NT2/D1 (cell line): ENCODE results near the gene CSNK1G1.

Experiments used
- DNase-seq: peaks from one replicate; pipeline ENCODE4 v3.0.0-alpha.2; 2011; ENCODE audit warnings: low read depth, low spot score
- H3K27me3 ChIP-seq: 2 replicates; pipeline ENCODE4 v1.6.0; 2011; ENCODE audit warnings: mild to moderate bottlenecking; ENCODE audit not compliant: insufficient read length, insufficient read depth
- H3K36me3 ChIP-seq: 2 replicates; pipeline ENCODE4 v1.6.1; 2011; ENCODE audit warnings: mild to moderate bottlenecking, low read length, mixed read lengths; ENCODE audit not compliant: insufficient read depth, insufficient read length
- H3K4me1 ChIP-seq: 2 replicates; pipeline ENCODE4 v1.5.1; 2011; ENCODE audit not compliant: insufficient read depth, insufficient read length
- H3K4me3 ChIP-seq: 2 replicates; pipeline ENCODE4 v1.5.1; 2011; ENCODE audit warnings: low read depth; ENCODE audit not compliant: insufficient read length
- H3K9ac ChIP-seq: 2 replicates; pipeline ENCODE4 v1.6.0; 2011; ENCODE audit warnings: low read depth; ENCODE audit not compliant: insufficient read length
- H3K9me3 ChIP-seq: 2 replicates; pipeline ENCODE4 v1.5.1; 2011; ENCODE audit warnings: mild to moderate bottlenecking, low read length; ENCODE audit not compliant: insufficient read depth
- SUZ12 ChIP-seq: IDR thresholded peaks from 2 replicates; pipeline ENCODE4 v1.6.1; 2011; ENCODE audit not compliant: insufficient read length, insufficient read depth; ENCODE audit errors: extremely low read depth
- YY1 ChIP-seq: IDR thresholded peaks from 2 replicates; pipeline ENCODE4 v1.6.1; 2011; ENCODE audit not compliant: insufficient read length, insufficient read depth
- ZNF274 ChIP-seq: IDR thresholded peaks from 2 replicates; pipeline ENCODE4 v1.6.1; 2011; ENCODE audit warnings: mild to moderate bottlenecking, low read depth, low read length

CSNK1G1 gene

DNA sequence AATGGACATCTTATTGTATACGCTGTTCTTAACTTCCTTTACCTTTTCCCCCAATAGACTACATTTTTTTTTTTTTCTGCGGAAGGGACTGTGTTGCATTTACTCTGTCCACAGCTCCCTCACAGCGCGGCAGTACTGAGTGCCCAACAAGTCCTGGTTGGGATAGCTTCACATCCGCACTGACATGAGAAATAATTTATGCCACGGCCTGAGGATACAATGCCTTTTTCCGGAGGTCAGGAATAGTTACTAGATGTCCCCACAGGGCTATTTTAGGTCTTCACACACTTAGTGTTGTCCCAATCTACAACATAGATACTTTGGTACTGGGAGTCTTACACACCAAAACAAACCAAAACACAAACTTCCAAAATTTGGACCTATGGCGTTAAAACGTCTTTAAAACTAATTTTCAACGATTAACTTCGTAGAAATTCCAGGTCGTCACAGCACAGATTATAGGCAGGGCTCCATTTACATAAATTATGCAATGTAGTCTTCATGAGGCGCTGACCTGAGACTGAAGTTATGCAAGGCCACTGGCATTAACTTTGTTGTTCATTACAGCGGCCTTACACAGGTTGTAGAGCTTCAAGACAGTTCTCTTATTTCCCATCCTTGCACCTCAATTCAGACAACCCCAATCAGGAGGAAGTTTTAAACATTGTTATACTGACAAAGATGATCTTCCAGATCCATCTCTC lies 192.2 kb downstream of the CSNK1G1 start:
- peaks cover 7% of the 10 kb centered on the region for H3K4me1 ChIP-seq
- no peaks in the 10 kb centered on the region for H3K9me3 ChIP-seq
- no peaks in the 10 kb centered on the region for H3K27me3 ChIP-seq
- TF ChIP-seq SUZ12, result no peak
- no peak for TF ChIP-seq ZNF274
- TF ChIP-seq YY1, result no peak
- peak overlapping the region; percentile 65 for H3K9ac ChIP-seq
- no peak for DNase-seq
- peak overlapping the region; percentile 26 for H3K4me3 ChIP-seq
- H3K36me3 ChIP-seq, result peaks cover 31% of the 10 kb centered on the region

DNA sequence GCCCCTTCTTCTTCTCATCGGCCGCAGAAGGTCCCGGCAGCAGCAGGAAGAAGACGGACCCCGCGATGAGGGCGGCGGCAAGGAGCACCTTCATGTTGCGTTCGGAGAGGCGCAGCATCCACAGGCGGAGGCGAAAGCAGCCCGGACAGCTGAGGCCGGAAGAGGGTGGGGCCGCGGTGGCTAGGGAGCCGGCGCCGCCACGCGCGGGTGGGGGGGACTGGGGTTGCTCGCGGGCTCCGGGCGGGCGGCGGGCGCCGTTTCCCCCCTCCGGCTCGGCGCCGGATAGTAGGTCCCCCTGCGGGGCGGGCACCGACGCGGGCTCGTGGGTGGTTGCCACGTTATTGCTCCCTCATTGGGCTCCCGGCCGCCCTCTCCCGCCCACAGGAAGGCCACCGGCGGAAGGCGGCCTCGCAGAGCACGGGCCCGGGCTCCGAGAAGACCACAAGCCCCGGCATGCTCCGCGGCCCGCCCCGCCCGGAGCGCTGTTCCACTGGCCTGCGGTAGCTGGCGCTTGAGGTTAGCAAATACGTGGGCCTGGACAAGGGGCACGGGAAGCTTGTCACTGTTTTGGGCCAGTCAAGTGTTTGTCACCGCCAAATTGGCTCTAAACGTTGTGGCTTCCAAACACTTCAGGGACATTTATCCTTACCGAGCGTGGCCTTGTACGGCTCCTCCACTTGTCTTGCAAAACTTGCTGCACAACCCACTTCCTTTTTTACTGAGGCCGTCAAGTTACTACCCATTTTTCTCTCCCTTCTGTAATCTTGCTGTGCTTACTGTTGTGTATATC lies 192.9 kb downstream of the CSNK1G1 start, which contains the start of gene PPIB:
Gene PPIB (minus strand): TSS at position 154 of the 790 bp plus-strand sequence. CDS start 36 bp downstream, at position 118.
- Histone ChIP-seq H3K27me3 (no peaks in the 10 kb centered on the region), H3K4me1 (peaks cover 7% of the 10 kb centered on the region), H3K9me3 (no peaks in the 10 kb centered on the region), H3K4me3 (peak within 1 kb of the TSS; percentile 93), H3K36me3 (peaks cover 38% of the 10 kb centered on the region), H3K9ac (peak within 1 kb of the TSS; percentile 96)
- no peak for TF ChIP-seq ZNF274
- TF ChIP-seq YY1, result no peak
- TF ChIP-seq SUZ12, result no peak
- peak; percentile 98 for DNase-seq

DNA sequence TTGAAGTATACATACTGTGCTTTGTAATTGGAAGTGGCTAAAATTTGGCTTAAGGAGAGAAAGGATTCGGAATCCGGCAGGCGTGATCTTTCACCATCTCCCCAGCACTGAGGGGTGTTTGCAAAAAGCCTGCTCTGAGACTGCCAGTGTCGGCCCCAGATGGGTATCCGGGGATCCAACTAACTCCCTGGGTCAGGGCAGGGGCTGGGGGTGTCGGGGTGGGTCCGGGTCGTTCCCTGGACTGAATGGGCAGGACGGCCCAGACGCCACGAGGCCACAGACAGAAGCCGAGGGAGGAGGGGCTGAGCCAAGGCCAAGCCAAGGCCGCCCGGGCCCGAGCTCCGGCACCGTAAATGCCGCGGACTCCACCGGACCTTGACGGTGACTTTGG lies 193.5 kb downstream of the CSNK1G1 start:
- H3K27me3 ChIP-seq, result no peaks in the 10 kb centered on the region

DNA sequence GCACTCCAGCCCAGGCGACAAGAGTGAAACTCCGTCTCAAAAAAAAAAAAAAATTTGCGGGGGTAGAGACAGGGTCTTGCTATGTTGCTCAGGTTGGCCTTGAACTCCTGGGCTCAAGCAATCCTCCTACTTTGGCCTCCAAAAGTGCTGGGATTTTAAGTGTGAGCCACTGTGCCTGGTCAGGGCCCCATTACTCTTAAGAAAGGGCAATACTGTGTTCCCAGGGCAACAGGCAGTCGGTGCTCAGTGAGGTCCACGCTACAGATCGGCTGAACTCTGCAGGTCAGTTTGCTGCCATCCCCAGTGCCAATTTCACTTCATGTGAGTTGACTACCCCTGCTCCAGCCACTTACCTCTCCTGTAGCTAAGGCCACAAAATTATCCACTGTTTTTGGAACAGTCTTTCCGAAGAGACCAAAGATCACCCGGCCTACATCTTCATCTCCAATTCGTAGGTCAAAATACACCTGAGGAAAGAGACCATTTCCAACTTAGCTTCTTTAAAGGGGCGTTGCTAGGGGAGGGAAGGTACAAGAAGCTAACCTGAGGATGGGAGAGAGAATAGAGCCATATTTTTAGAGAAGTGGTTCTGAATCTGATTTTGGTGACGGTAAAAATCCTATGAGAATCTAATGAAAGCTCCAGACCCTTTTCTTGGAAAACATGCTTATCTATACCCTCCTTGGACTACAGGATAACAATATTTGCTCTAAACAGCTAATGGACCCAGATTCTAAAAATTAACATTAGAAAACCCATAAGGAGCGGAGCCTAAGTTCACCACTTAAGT lies 194.1 kb downstream of the CSNK1G1 start:
- no peak for TF ChIP-seq ZNF274
- no peak for TF ChIP-seq SUZ12
- no peak for TF ChIP-seq YY1
- peak overlapping the region; percentile 93 for H3K4me3 ChIP-seq
- H3K27me3 ChIP-seq, result no peaks in the 10 kb centered on the region
- H3K9me3 ChIP-seq, result no peaks in the 10 kb centered on the region
- peak overlapping the region; percentile 96 for H3K9ac ChIP-seq
- peaks cover 50% of the 10 kb centered on the region for H3K36me3 ChIP-seq
- peaks cover 7% of the 10 kb centered on the region for H3K4me1 ChIP-seq
- DNase-seq, result no peak

More for the DNA sequence above, 193.5 kb downstream of the CSNK1G1 start:
- H3K4me1 ChIP-seq, result peaks cover 7% of the 10 kb centered on the region
- no peaks in the 10 kb centered on the region for H3K9me3 ChIP-seq
- H3K36me3 ChIP-seq, result peaks cover 44% of the 10 kb centered on the region
- H3K9ac ChIP-seq, result peak overlapping the region; percentile 96
- no peak for DNase-seq
- H3K4me3 ChIP-seq, result peak overlapping the region; percentile 93
- TF ChIP-seq YY1, result no peak
- TF ChIP-seq SUZ12, result no peak
- no peak for TF ChIP-seq ZNF274

DNA sequence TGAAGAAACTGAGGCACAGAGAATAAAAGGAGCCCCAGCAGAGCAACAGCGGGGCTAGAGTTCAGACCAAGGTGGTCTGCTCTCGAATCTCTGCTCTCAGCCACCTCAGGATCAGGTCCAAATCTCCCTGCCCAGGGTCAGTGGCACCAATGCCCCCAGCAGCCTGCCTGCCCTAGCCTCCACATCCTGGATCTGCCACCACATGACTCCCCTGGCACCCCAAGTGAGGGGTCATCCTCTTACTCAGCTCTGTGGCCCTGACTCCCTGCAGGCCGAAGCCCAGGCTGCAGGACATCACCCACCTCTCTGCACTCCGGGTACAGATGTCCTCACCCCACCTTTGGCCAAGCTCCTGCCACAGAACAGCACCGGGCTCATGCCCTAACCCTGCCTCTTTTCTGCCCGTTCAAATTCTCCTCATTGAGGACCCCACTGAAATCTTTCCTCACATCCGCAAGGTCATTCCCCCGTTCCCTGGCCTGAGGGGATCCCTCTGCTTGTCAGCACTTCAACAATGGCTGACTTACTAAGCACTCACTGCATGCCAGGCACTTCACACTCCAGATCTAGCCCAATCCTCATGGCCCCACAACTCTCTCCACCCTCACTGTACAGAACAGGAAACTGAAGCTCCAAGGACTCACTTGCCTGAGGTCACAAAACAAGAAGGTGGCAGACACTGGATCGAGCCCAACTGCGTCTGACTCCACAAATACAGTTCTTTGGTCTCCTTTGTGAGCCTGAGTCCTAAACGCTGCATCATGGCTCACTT lies 197.4 kb downstream of the CSNK1G1 start:
- Histone ChIP-seq H3K9ac (no peak overlapping the region), H3K4me3 (no peak overlapping the region), H3K36me3 (peaks cover 78% of the 10 kb centered on the region), H3K27me3 (no peaks in the 10 kb centered on the region), H3K9me3 (no peaks in the 10 kb centered on the region), H3K4me1 (peaks cover 15% of the 10 kb centered on the region)
- no peak for TF ChIP-seq YY1
- DNase-seq, result no peak

DNA sequence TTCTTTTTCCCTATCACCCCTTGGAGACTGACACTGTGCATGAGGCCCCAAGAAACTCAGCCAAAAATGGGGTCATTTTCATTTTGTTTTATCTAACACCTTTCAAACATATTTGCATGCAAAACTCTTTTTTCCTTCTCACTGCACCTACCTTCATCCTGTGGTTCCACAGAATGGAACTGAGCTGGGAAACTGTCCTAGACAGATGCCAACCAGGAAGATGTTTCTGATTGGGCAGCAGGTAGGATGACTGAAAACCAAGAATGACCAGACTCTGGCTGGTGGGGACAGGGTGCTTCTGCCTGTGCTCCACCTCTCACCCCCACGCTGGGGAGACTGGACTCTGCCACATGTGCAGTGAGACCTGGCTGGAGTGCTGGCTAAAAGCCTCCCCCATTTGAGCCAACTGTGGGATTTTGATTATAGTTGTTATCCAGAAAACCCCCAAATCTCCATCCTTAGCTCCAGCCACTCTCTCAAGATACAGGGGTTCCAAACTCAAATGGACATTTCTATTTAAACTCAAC lies 198.3 kb downstream of the CSNK1G1 start:
- TF ChIP-seq SUZ12 (no peak), YY1 (no peak), ZNF274 (no peak)
- Histone ChIP-seq H3K4me3 (no peak overlapping the region), H3K9ac (no peak overlapping the region), H3K4me1 (peaks cover 20% of the 10 kb centered on the region), H3K9me3 (no peaks in the 10 kb centered on the region), H3K27me3 (peaks cover 6% of the 10 kb centered on the region), H3K36me3 (peaks cover 78% of the 10 kb centered on the region)
- no peak for DNase-seq
